ENCODE measurements around the gene RNF32.
"Not testable (repeated sequence)": the region's sequence is repeated elsewhere in the genome, so short reads cannot be mapped to it uniquely, and the experiment has no call there.

RNF32 gene

DNA sequence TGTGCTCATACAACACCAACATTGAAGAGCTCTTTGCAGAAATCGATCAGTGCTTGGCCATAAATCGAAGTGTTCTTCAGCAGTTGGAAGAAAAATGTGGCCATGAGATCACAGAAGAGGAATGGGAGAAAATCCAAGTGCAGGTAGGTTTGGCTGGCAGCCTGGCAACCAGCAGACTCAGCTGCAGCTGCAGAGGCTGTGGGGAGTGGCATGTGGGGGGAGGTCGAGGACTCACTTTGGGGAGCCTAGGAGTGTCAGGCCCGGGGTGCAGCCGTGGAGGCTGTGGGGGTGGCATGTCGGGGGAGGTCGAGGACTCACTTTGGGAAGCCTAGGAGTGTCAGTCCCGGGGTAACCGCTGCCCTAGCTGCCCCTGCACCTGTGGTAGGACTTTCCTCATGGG lies 35.1 kb downstream of the RNF32 start:
- no peak for DNase-seq (ENCODE audit: low read depth in 3 of 3)

DNA sequence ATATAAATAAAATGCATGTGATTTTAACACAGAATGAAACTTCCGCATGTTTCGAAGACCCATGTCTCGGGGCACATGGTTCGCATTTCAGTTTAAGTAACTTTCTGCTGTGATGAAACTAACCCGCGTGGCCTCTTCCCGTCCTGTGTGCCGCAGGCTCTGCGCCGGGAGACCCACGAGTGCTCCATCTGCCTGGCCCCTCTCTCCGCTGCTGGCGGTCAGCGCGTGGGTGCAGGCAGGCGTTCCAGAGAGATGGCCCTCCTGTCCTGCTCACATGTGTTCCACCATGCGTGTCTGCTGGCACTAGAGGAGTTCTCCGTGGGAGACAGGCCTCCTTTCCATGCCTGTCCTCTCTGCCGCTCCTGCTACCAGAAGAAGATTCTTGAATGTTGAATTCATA lies 35.7 kb downstream of the RNF32 start:
- DNase-seq (ENCODE audit: low read depth in 3 of 3), result no peak

DNA sequence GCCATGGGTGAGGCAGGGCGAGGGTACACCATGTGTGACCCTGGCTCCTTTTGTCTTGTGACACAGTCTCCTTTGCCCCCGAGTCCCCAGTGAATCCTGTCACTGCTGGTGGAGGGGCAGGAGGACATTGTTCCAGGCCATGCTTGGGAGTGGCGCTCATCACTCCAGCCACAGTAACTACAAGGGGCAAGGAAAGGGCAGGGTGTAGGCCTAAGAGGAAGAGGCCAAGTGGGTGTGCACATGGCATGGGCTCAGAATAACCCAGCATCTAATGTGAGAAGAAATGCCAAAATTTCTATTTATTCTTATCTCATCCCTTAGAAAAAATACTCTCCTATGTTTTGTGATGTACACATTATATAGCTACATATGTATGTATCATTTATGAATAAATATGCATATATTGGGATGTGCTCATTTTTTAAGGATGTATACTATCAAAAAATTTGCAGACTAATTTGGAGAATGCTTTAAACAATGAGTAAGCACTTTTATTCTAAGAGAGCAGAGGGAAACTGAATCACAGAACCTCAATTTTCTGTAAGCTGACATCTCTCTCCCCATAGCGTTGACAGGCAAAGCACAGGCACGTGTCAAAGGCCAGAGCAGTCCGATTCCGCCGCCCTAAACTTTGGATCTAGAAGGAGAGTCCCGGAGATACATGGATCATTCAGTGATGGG lies 36.9 kb downstream of the RNF32 start:
- DNase-seq (ENCODE audit: low read depth in 3 of 3), result no peak

DNA sequence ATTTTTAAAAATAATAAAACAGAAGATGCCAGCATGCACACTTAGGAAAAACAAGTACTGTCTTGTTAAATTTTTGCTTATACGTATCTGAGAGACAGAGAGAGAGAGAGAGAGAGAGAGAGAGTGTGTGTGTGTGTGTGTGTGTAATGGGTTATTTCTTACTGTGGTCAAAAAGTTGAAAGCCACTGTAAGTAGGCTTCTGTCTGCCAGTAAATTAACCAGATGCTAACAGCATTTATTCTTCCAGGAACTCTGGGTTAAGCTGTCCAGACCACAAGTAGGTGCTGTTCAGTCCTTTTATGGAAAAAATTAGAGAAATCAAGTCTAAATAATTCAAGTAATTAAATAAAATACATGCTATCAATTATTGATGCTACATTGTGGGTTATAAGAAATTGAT lies 39.7 kb downstream of the RNF32 start:
- no peak for DNase-seq (ENCODE audit: low read depth in 3 of 3)

DNA sequence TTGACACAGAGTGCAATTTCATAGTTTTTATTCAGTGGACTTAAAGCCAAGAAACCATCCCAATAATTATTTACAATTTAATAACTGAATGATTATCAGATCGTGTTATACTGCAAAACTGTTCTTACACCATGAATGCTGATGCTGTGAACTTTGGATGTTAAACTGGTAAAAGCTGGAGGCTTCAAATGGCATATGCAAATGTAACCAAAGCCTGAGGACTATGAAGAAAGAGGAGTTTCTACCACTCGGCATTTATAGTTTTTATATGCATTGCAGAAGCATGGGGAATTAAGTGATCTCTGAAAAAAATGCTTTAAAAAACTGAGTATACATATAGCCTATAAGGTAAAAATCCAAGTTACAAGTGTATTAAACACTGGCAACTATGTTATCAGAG lies 42.4 kb downstream of the RNF32 start:
- no peak for DNase-seq (ENCODE audit: low read depth in 3 of 3)

DNA sequence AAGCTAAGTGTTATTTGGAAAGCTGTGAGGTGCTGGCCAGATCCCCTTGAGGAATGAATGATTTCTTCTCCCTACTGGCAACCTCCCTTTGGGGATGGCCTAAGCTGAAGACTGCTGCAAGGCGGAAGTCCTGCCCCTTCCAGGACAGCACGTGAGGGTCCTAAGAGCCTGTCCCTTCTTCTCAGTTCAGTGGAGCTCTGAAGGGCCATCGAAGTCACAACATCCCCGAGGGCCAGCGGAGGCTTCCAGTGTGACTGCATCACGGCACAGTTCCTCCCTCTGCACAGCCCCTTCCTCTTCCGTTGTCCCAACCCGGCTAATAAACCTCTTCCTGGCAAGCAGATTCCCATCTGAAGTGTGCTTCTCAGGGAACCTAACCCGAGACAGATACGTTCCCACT lies 43.7 kb downstream of the RNF32 start:
- no peak for DNase-seq (ENCODE audit: low read depth in 3 of 3)

DNA sequence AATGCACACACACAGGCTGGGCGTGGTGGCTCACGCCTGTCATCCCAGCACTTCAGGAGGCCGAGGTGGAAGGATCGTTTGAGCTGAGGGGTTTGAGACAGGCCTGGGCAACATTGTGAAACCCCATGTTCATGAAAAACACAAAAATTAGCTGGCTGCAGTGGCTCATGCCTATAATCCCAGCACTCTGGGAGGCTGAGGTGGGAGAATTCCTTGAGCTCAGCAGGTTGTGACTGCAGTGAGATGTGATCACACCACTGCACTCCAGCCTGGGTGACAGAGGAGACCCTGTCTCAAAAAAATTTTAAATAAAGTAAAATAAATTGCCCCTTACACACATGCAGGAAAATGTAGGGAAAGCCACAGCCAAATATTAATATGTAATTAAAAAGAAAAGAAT lies 44.1 kb downstream of the RNF32 start:
- DNase-seq (ENCODE audit: low read depth in 3 of 3), result no peak

DNA sequence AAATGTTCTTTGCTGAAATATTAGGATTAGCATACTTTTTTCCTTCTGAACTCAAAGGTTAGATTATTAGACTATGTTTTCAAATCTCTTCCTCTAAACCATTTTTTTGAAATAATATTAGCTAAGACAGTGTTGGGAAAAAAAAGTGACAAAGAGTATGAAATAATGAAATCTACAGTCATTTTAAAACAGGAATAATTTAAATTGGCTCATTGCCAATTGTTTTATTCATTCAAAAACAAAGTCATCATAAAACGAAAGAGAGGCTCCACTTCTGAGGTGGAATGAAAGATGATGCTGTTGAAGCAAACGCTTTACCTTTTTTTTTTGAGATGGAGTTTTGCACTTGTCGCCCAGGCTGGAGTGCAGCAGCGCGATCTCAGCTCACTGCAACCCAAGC lies 51.2 kb downstream of the RNF32 start:
- DNase-seq (ENCODE audit: low read depth in 3 of 3), result no peak

DNA sequence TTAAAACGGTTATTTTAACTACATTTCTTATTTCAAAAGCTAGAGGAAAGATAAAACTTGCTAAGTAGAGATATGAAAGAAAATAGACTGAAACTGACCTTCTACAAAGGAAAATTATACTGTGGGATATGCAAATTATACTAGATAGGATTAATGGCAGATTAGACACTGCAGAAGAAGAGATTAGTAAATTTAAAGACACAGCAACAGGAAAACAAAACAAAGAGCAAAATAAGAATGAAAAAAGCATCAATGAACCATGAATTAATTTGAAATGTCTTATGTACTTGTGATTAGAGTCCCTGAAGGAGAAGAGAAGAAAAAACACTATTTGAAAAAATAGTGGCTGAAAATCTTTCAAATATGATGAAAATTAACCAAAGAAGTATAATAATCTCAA lies 52.3 kb downstream of the RNF32 start:
- no peak for DNase-seq (ENCODE audit: low read depth in 3 of 3)

DNA sequence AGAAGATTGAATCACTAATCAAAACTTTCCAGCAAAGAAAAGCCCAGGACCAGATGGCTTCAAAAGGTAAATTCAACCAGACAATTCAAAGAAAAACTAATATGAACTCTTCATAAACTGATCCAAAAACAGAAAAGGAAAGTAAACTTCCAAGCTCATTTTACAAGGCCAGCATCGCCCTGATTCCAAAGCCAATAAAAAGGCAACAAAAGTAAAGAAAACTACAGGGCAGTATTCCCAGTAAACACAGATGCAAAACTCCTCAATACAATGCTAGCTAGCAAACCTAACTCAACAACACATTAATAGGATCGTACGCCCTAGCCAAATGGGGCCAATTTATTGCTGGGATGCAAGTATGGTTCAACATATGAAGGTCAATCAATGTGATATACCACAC lies 53.1 kb downstream of the RNF32 start:
- DNase-seq (ENCODE audit: low read depth in 3 of 3), result no peak

DNA sequence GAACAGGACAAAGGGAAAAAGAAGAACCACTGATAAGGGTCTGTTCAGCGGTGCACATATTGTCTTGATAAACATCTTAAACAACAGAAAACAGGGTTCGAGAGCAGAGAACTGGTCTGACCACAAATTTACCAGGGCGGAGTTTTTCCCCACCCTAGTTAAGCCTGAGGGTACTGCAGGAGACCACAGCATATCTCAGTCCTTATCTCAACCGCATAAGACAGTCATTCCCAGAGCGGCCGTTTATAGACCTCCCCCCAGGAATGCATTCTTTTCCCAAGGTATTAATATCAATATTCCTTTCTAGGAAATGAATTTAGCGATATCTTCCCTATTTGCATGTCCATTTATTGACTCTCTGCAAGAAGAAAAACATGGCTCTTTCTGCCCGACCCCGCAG lies 56.7 kb downstream of the RNF32 start:
- not testable (repeated sequence) for DNase-seq (ENCODE audit: low read depth in 3 of 3)

DNA sequence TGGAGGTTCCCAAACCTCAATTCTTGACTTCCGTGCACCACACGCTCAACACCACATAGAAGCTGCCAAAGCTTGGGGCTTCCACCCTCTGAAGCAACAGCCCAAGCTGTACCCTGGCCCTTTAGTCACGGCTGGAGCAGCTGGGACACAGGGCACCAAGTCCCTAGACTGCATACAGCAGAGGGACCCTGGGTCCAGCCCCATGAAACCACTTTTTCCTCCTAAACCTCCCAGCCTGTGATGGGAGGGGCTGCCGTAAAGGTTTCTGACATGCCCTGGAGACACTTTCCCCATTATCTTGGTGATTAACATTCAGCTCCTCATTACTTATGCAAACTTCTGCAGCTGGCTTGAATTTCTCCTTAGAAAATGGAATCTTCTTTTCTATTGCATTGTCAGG lies 57.9 kb downstream of the RNF32 start:
- DNase-seq (ENCODE audit: low read depth in 3 of 3), result not testable (repeated sequence)

DNA sequence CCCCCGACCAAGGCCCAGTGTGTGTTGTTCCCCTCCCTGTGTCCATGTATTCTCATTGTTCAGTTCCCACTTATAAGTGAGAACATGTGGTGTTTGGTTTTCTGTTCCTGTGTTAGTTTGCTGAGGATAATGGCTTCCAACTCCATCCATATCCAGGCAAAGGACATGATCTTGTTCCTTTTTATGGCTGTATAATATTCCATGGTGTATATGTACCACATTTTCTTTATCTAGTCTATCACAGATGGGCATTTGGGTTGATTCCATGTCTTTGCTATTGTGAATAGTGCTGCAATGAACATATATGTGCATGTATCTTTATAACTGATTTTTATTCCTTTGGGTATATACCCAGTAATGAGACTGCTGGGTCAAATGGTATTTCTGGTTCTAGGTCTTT lies 61.2 kb downstream of the RNF32 start:
- DNase-seq (ENCODE audit: low read depth in 3 of 3), result not testable (repeated sequence)

DNA sequence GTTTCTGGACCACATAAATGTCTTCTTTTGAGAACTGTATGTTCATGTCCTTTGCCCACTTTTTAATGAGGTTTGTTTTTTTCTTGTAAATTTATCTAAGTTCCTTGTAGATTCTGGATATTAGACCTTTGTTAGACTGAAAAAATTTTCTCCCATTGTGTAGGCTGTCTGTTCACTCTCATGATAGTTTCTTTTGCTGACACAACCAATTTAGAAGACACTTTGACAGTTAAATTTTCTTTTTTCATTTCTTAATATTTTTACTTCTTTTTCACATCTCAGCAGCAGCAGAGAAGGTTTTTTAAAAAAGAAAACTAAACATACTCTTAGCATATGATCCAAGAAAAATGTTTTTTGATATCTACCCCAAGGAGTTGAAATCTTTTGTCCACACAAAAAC lies 61.8 kb downstream of the RNF32 start:
- DNase-seq (ENCODE audit: low read depth in 3 of 3), result no peak

DNA sequence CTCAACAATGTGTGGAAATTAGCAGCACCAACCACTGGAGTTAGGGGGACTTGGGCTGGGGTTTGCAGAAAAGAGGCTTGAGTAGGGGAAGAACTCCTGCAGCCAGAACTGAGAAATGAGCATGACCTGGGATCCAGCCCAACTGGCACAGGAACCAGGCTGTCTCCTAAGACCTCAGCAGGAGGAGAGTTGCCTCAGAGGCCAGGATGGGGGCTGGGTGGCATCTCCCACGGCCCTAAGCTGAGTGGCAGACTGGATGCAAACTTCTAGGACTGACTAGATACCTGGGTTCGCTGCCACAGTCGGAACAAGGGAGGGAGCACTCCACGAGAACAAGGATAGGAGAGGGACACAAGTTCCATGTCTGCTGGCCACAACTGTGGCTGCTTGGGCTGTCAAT lies 62.6 kb downstream of the RNF32 start:
- no peak for DNase-seq (ENCODE audit: low read depth in 3 of 3)

DNA sequence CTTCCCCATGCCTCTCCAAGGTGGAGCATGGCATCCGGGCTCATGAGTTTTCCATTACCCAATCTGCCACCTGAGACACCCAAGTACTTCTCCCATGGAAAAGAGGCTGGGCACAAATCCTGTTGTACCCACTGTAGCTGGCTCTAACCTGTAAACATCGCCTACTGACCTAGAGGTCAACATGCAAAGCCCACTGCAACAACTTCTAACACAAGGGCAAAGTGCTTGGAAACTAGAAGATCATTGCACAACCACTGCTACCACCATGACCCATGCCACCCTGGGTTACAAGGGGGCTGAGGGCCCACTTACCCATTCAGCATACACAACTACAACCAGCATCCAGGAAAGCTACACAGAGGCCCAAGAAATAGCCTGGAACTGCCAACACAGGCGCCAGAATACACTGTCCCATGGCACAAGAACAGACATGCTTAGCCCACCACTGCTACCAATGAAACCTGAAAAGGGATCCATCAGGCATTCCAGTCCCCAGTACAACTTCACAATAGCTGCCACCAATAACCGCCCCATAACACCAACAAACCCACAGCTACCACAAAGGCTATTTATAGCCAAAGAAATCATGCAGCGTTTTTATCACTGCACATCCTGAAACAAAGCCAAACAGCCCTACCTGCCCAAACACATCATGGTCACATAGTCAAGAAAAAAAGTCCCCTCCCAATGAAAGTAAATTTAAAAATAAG lies 63.4 kb downstream of the RNF32 start:
- DNase-seq (ENCODE audit: low read depth in 3 of 3), result no peak

DNA sequence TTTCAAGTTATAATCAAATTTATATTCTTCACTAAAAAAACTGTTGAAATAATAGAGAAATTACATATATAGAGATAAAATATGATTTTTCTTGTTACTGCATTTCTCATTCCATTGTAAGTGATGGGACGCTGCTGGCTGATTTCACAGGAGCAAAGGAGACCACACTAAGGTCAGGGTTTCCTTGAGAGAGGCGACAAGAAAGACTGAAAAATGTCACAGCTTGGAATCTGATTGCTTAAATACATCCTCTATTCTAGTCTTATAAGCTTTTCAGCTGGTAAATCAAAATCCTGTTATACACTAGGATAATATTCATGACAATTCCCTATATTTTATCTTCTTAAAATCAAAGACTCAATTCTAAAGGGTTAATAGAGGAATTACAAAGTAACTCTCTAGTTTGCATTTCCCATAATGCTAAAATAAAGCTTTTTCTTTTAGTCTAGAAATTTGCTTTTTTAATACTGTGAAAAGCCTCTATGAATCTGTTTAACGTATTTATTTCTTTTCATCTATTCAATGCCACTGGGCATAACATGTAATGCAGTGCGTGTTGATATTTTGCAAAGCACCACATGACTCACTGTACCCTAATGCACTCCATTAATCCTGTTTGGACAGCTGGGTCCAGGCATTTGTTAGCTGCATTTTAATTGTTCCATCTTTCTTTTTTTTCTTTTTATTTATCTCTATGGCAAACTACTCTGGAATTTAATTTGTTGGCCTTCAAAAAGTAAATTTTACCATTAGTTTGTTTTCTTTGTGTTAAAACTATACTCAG lies 81.7 kb downstream of the RNF32 start:
- DNase-seq (ENCODE audit: low read depth in 3 of 3), result no peak

DNA sequence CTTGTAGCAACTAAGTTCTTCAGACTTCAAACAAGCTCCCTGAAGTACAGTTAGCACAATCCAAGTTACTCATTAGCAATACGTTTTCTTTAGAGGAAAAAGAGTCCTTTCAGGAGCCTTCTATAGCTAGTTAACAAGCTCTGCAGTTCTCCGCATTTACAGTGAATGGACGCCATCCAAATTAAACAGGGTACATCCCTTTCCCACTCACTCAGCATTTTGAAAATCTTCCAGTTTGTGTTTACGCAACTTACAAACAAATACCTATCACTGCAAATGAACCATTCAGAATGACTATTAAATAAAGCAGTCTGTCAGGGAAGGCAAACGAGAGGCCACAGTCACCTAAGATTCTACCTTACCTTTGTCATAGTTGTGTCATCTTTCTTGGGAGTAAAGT lies 84.5 kb downstream of the RNF32 start:
- no peak for DNase-seq (ENCODE audit: low read depth in 3 of 3)

DNA sequence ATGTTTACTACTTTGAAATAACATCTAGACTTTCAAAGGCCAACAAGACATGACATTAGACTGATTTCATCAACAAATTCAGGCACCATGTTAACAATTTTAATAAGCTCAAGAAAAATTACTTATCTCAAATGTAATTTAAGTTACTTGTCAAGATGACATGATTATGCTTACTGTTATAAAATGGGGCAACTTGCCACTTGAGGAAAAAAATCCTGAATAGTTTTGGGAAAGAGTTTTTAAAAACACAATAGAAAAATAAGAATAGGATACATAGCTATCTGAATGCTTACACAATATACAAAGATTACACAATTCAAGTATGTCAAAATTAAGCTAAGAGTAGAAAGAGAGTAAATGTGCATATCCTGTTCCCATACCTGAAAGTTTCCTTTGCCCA lies 85.4 kb downstream of the RNF32 start:
- no peak for DNase-seq (ENCODE audit: low read depth in 3 of 3)

All from stimulated activated CD4-positive, alpha-beta T cell treated with anti-CD3 and anti-CD28 coated beads, TNF-alpha, amount 100 ng/mL, for 4 hours (primary cell).